GM19463 (cell line): ENCODE results near the gene RDX.
"Not testable (repeated sequence)": the region's sequence is repeated elsewhere in the genome, so short reads cannot be mapped to it uniquely, and the experiment has no call there.

Experiments
- ATAC-seq: cut with Tn5 transposase; IDR thresholded peaks from one replicate; pipeline ENCODE4 v1.9.1; 2021; ENCODE audit warnings: mild to moderate bottlenecking, moderate library complexity; ENCODE audit not compliant: unreplicated experiment

Gene RDX

GRCh38 chr11:110280595-110280994 lies 15.8 kb downstream of the RDX start:
- ATAC-seq, result not testable (repeated sequence)

GRCh38 chr11:110279881-110280280 lies 16.5 kb downstream of the RDX start:
- ATAC-seq, result no peak

GRCh38 chr11:110272919-110273318 lies 23.5 kb downstream of the RDX start:
- ATAC-seq, result no peak

GRCh38 chr11:110269996-110270395 lies 26.4 kb downstream of the RDX start:
- ATAC-seq, result no peak

GRCh38 chr11:110268441-110268840 lies 28.0 kb downstream of the RDX start:
- no peak for ATAC-seq

- no peak for ATAC-seq
Observed at GRCh38 chr11:110262072-110262403, 34.4 kb downstream of the RDX start.

- ATAC-seq, result no peak
Observed at GRCh38 chr11:110261195-110262071, 35.0 kb downstream of the RDX start.

GRCh38 chr11:110253525-110253924 lies 42.9 kb downstream of the RDX start:
- ATAC-seq, result no peak

- ATAC-seq, result no peak
Observed at GRCh38 chr11:110251836-110252235, 44.6 kb downstream of the RDX start.

GRCh38 chr11:110250168-110250567 lies 46.2 kb downstream of the RDX start:
- ATAC-seq, result no peak

GRCh38 chr11:110249766-110250165 lies 46.6 kb downstream of the RDX start:
- no peak for ATAC-seq

- ATAC-seq, result no peak
Observed at GRCh38 chr11:110249066-110249465, 47.3 kb downstream of the RDX start.

GRCh38 chr11:110243791-110244190 lies 52.6 kb downstream of the RDX start:
- no peak for ATAC-seq

GRCh38 chr11:110242746-110243145 lies 53.7 kb downstream of the RDX start:
- no peak for ATAC-seq

- no peak for ATAC-seq
Observed at GRCh38 chr11:110242188-110242587, 54.2 kb downstream of the RDX start.

GRCh38 chr11:110235966-110236365 lies 60.4 kb downstream of the RDX start:
- ATAC-seq, result no peak

- no peak for ATAC-seq
Observed at GRCh38 chr11:110230377-110230776, 66.0 kb downstream of the RDX start.

GRCh38 chr11:110219006-110219785 lies 77.2 kb downstream of the RDX start:
- ATAC-seq, result no peak

GRCh38 chr11:110217936-110218335 lies 78.5 kb downstream of the RDX start:
- ATAC-seq, result no peak

- ATAC-seq, result no peak
Observed at GRCh38 chr11:110217223-110217877, 79.1 kb downstream of the RDX start.

- not testable (repeated sequence) for ATAC-seq
Observed at GRCh38 chr11:110209313-110209694, 87.1 kb downstream of the RDX start.
